ENCODE data around the gene RCL1. TPM values are rescaled to one million over a fixed set of nuclear protein-coding genes. Genes with fewer than 3 reads are reported as not detected.

The RCL1 gene
- total RNA-seq, 2 donors from 2014 or later: 27.0 to 49.4 TPM

DNA sequence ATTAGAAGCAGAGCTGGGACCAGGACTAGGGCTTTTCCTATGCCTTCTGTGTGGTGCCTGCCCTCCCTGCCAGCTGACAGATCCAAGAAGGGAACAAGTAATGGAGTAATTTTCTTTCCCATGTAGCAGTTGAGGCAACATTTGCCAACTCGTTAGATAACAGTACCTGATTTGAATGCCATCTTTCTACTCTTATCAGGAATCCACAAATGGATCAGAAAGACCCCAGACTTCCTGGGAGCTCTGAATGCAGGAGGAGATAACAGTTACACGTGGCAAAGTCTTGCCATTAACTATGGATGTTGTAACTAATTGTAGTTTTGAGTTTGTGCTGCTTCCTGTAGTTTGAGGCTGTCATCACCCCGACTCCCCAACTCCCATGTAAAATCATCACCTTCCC, 39.2 kb downstream of the RCL1 start:
- H3K27me3 ChIP-seq: no peaks in the 10 kb centered on the region
- no peaks in the 10 kb centered on the region for H3K9me3 ChIP-seq
- H3K36me3 ChIP-seq (replicated peaks in 1 of 2; ENCODE audit: insufficient read depth in 1 of 2, low read depth in 2 of 2): no peaks in the 10 kb centered on the region
- WGBS, 2 donors: 64 to 83% methylated on average over 3 of the region's 3 CpGs
- intact Hi-C loops (cut with DNase I): no loop called here
- ATAC-seq (no peak), DNase-seq (no peak)
- peaks cover 51% of the 10 kb centered on the region for H3K4me1 ChIP-seq
- H3K27ac ChIP-seq: peak overlapping the region in 2 of 4 donors; percentile 40 to 75
- H3K4me3 ChIP-seq: no peak overlapping the region
- TF ChIP-seq, protein P1, sequence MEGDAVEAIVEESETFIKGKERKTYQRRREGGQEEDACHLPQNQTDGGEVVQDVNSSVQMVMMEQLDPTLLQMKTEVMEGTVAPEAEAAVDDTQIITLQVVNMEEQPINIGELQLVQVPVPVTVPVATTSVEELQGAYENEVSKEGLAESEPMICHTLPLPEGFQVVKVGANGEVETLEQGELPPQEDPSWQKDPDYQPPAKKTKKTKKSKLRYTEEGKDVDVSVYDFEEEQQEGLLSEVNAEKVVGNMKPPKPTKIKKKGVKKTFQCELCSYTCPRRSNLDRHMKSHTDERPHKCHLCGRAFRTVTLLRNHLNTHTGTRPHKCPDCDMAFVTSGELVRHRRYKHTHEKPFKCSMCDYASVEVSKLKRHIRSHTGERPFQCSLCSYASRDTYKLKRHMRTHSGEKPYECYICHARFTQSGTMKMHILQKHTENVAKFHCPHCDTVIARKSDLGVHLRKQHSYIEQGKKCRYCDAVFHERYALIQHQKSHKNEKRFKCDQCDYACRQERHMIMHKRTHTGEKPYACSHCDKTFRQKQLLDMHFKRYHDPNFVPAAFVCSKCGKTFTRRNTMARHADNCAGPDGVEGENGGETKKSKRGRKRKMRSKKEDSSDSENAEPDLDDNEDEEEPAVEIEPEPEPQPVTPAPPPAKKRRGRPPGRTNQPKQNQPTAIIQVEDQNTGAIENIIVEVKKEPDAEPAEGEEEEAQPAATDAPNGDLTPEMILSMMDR (IDR thresholded peaks at IDR 0.05): no peak

DNA sequence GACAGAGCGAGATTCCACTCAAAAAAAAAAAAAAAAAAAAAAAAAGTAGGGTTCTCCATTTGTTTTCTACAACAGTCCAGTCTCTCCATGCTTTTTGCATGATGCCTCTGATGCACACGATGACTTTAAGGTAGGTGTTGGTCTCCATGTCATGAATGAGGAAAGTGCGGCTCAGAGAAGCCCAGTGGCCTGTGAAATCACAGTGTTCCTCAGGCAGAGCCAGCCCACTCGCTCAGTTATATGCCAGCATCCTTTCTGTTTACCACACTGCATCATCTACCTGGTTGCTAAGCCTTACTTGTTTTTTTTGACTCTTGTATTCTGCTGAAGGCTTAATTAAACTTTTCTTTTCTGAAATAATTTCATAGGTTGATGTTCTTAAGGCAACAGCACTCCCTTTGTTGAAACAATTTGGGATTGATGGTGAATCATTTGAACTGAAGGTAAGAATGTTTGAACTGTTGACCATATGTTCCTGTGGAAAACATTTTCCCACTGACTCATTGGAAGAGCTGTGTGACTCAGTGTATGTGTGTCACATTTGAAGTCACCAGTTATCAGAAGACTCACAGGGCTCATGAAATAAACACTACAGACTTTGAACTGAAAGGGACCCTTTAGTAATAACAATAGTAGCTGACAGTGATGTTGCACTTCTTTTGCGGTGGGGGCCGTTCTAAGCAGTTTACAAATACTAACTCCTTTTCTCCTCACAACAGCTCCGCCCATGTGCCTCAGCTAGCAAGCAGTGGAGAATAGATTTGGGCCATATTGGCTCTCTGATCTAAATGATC, 40.2 kb downstream of the RCL1 start:
- H3K27me3 ChIP-seq: no peaks in the 10 kb centered on the region
- no peaks in the 10 kb centered on the region for H3K9me3 ChIP-seq
- H3K27ac ChIP-seq: peak overlapping the region in 2 of 4 donors; percentile 55 to 75
- H3K36me3 ChIP-seq (replicated peaks in 1 of 2; ENCODE audit: insufficient read depth in 1 of 2, low read depth in 2 of 2): no peaks in the 10 kb centered on the region
- peak in 2 of 4 donors; percentile 28 to 40 for DNase-seq
- no peak overlapping the region for H3K4me3 ChIP-seq
- peaks cover 50% of the 10 kb centered on the region for H3K4me1 ChIP-seq
- intact Hi-C loops (cut with DNase I): no loop called here
- WGBS, 2 donors: 90 to 92% methylated on average over 7 of the region's 7 CpGs
- TF ChIP-seq POLR2A (IDR thresholded peaks at IDR 0.05): no peak
- TF ChIP-seq, protein P1 (IDR thresholded peaks at IDR 0.05): no peak
- peak; percentile 75 for ATAC-seq

DNA sequence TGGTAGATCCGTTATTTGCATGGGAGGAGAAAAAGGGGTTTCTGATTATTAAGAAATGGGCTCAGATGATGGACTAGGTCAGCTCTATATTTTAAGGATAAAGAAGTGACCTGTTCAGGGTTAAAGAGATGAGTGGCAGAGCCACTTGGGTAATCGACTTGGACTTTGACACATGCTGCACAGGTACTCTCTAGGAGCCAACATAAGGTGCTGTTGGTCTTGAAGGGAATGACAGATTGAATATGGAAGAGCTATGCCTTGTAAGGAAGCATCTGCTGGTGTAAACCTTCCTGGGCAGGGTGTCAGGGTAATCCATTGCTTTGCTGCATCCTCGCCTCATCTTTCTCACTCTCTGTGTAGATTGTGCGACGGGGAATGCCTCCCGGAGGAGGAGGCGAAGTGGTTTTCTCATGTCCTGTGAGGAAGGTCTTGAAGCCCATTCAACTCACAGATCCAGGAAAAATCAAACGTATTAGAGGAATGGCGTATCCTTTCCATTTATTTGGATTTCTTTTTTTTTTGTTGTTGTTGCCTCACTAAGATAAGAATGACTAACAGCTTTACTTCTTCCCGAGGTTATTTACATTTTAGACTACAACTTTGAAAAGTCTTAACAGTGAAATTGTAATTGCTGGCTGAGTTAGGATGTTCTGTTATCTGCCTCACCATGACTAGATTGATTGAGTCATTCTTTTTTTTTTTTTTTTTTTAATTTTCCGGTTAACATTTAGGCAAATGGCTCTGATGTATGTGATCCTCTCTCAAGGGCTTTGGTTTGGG, 41.2 kb downstream of the RCL1 start:
- H3K4me3 ChIP-seq: no peak overlapping the region
- peaks cover 48% of the 10 kb centered on the region for H3K4me1 ChIP-seq
- no peaks in the 10 kb centered on the region for H3K27me3 ChIP-seq
- WGBS, 2 donors: 64 to 73% methylated on average over 11 of the region's 11 CpGs
- DNase-seq (peak in 2 of 4 donors; percentile 24 to 28), ATAC-seq (no peak)
- H3K36me3 ChIP-seq (replicated peaks in 1 of 2; ENCODE audit: insufficient read depth in 1 of 2, low read depth in 2 of 2): no peaks in the 10 kb centered on the region
- TF ChIP-seq, protein P1 (IDR thresholded peaks at IDR 0.05): no peak
- TF ChIP-seq POLR2A (IDR thresholded peaks at IDR 0.05): no peak
- peak overlapping the region in 3 of 4 donors; percentile 25 to 75 (median 55) for H3K27ac ChIP-seq
- intact Hi-C loops (cut with DNase I): no loop called here
- H3K9me3 ChIP-seq: no peaks in the 10 kb centered on the region

DNA sequence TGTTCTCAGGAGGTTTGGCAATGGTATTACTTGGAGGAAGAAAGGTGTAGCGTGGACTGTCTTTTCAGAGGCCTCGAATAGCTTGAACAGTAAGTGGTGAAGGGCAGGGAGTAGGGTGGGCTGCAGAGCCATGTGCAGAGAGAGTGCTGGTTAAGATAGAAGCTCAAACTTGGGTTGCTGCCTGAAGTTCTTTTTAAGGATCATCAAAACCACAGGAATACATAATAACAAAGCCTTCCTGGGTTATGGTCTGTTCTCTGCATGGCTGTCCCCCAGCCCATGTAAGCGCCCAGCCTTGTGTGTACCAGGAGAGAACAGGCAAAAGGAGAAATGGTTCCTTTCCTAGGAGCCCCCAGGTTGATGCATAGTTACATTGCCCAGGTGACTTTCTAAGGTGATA, 43.9 kb downstream of the RCL1 start:
- Histone ChIP-seq H3K36me3 (replicated peaks in 1 of 2; ENCODE audit: insufficient read depth in 1 of 2, low read depth in 2 of 2) (no peaks in the 10 kb centered on the region), H3K4me3 (no peak overlapping the region), H3K4me1 (peaks cover 51% of the 10 kb centered on the region), H3K27ac (no peak overlapping the region), H3K9me3 (no peaks in the 10 kb centered on the region), H3K27me3 (no peaks in the 10 kb centered on the region)
- intact Hi-C loops (cut with DNase I): no loop called here
- DNase-seq (no peak), ATAC-seq (no peak)
- 94 to 95% methylated on average over 3 of the region's 3 CpGs for WGBS, 2 donors
- TF ChIP-seq, protein P1 (IDR thresholded peaks at IDR 0.05): no peak
- no peak for TF ChIP-seq POLR2A (IDR thresholded peaks at IDR 0.05)
